GM12878 (cell line): Measurements from ENCODE around the gene C7orf33.

ENCODE experiments used
- CEBPB ChIP-seq, 2 experiments: fragments of 150-350 bp in 1 of 2; IDR thresholded peaks; 2 replicates each; pipeline ENCODE4 v1.6.1; 2012 to 2014; ENCODE audit warnings: low read depth in 2 of 2, low read length in 2 of 2, borderline replicate concordance in 1 of 2, inconsistent platforms in 1 of 2
- FOXM1 ChIP-seq: IDR thresholded peaks from 2 replicates; pipeline ENCODE4 v1.6.1; 2012; ENCODE audit warnings: low read depth, mild to moderate bottlenecking, inconsistent platforms, low read length, moderate library complexity
- GABPA ChIP-seq: IDR thresholded peaks from 2 replicates; pipeline ENCODE4 v1.6.1; 2014; ENCODE audit warnings: antibody characterized with exemption, low read depth, mild to moderate bottlenecking, inconsistent platforms
- MAX ChIP-seq: IDR thresholded peaks from 2 replicates; pipeline ENCODE4 v1.6.1; 2012; ENCODE audit warnings: low read depth, low read length, improper control_type of control experiment
- MTA3 ChIP-seq: IDR thresholded peaks from 2 replicates; pipeline ENCODE4 v1.6.1; 2012; ENCODE audit warnings: low read length, inconsistent platforms, borderline replicate concordance
- POLR2A ChIP-seq: IDR thresholded peaks from 2 replicates; pipeline ENCODE4 v1.6.1; 2011; ENCODE audit warnings: low read depth, mild to moderate bottlenecking, low read length
- REST ChIP-seq: IDR thresholded peaks from 2 replicates; pipeline ENCODE4 v1.6.1; 2012; ENCODE audit warnings: mild to moderate bottlenecking, low read depth, low read length
- TAF1 ChIP-seq: IDR thresholded peaks from 2 replicates; pipeline ENCODE4 v1.6.1; 2011; ENCODE audit warnings: mild to moderate bottlenecking, low read depth, low read length, borderline replicate concordance
- TF ChIP-seq, protein P1 (sequence below): IDR thresholded peaks from 2 replicates; pipeline ENCODE4 v1.6.1; 2012; ENCODE audit warnings: low read length, inconsistent platforms
- TF ChIP-seq, protein P2 (sequence below), 3 experiments: IDR thresholded peaks in 2 of 3; conservative IDR thresholded peaks in 1 of 3; 2 replicates each; pipeline ENCODE4 v1.5.1; 2011; ENCODE audit warnings: low read depth in 3 of 3, low read length in 3 of 3, mild to moderate bottlenecking in 3 of 3, control low read depth in 2 of 3, moderate library complexity in 2 of 3, inconsistent platforms in 1 of 3, mixed read lengths in 1 of 3; ENCODE audit not compliant: control insufficient read depth in 2 of 3, insufficient read depth in 1 of 3; ENCODE audit errors: extremely low read depth in 1 of 3
- TF ChIP-seq, protein P3 (sequence below): IDR thresholded peaks from 2 replicates; pipeline ENCODE4 v1.6.1; 2011; ENCODE audit warnings: borderline replicate concordance, low read depth, mild to moderate bottlenecking, moderate library complexity, low read length; ENCODE audit not compliant: insufficient read depth, poor library complexity, severe bottlenecking

DNA sequence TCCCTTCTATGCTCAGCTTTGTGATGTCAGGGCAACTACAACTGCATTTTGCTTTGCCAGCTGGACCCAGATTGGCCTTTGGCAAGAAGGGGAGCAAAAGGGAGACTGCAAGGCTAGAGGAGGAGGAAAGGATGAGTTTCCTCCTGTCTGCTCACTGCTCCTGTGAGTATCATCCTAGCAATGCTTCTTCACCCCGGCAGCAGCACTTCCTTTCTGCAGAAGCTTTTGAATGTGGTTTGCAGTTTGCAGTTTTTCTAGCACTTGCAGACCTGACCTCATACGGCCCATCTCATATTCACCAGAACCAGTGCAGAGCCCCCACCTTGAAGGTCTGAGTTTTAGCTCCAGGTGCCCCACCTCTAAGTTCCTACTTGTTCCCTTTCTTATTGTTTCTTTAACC, 14.8 kb downstream of the C7orf33 start:
- TF ChIP-seq TAF1 (no peak), CEBPB (IDR thresholded peaks at IDR 0.05; ENCODE audit: borderline replicate concordance in 1 of 2, low read depth in 2 of 2, low read length in 2 of 2) (no peak), REST (no peak), POLR2A (no peak), FOXM1 (no peak), MAX (no peak), GABPA (no peak), MTA3 (no peak)
- TF ChIP-seq, protein P1, sequence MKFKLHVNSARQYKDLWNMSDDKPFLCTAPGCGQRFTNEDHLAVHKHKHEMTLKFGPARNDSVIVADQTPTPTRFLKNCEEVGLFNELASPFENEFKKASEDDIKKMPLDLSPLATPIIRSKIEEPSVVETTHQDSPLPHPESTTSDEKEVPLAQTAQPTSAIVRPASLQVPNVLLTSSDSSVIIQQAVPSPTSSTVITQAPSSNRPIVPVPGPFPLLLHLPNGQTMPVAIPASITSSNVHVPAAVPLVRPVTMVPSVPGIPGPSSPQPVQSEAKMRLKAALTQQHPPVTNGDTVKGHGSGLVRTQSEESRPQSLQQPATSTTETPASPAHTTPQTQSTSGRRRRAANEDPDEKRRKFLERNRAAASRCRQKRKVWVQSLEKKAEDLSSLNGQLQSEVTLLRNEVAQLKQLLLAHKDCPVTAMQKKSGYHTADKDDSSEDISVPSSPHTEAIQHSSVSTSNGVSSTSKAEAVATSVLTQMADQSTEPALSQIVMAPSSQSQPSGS, result no peak
- TF ChIP-seq, protein P2, sequence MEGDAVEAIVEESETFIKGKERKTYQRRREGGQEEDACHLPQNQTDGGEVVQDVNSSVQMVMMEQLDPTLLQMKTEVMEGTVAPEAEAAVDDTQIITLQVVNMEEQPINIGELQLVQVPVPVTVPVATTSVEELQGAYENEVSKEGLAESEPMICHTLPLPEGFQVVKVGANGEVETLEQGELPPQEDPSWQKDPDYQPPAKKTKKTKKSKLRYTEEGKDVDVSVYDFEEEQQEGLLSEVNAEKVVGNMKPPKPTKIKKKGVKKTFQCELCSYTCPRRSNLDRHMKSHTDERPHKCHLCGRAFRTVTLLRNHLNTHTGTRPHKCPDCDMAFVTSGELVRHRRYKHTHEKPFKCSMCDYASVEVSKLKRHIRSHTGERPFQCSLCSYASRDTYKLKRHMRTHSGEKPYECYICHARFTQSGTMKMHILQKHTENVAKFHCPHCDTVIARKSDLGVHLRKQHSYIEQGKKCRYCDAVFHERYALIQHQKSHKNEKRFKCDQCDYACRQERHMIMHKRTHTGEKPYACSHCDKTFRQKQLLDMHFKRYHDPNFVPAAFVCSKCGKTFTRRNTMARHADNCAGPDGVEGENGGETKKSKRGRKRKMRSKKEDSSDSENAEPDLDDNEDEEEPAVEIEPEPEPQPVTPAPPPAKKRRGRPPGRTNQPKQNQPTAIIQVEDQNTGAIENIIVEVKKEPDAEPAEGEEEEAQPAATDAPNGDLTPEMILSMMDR (IDR thresholded peaks at IDR 0.05 in 2 of 3, conservative IDR thresholded peaks at IDR 0.05 in 1 of 3; ENCODE audit: control insufficient read depth in 2 of 3, extremely low read depth in 1 of 3, insufficient read depth in 1 of 3, low read depth in 3 of 3, low read length in 3 of 3), result no peak
- TF ChIP-seq, protein P3, sequence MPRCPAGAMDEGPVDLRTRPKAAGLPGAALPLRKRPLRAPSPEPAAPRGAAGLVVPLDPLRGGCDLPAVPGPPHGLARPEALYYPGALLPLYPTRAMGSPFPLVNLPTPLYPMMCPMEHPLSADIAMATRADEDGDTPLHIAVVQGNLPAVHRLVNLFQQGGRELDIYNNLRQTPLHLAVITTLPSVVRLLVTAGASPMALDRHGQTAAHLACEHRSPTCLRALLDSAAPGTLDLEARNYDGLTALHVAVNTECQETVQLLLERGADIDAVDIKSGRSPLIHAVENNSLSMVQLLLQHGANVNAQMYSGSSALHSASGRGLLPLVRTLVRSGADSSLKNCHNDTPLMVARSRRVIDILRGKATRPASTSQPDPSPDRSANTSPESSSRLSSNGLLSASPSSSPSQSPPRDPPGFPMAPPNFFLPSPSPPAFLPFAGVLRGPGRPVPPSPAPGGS, result no peak
